Measurements from ENCODE around the gene RNF34. TPM values are rescaled to one million over a fixed set of nuclear protein-coding genes. Genes with fewer than 3 reads are reported as not detected.

Gene RNF34
- total RNA-seq, 4 donors from 2014 or later = 50.4 to 83.4 (median 72.9) TPM

GRCh38 chr12:121465921-121466793, 66.2 kb downstream of the RNF34 start:
- H3K27me3 ChIP-seq = no peaks in the 10 kb centered on the region
- TF ChIP-seq CTCF (IDR thresholded peaks at IDR 0.05) (no peak), POLR2A (IDR thresholded peaks at IDR 0.05) (no peak)
- peaks cover 0 to 27% (median 5%) of the 10 kb centered on the region in 4 donors for H3K4me1 ChIP-seq
- H3K9me3 ChIP-seq = no peaks in the 10 kb centered on the region
- H3K27ac ChIP-seq = peak overlapping the region; percentile 71 to 91 (median 81)
- H3K4me3 ChIP-seq = peak overlapping the region; percentile 67 to 91 (median 82)
- H3K36me3 ChIP-seq = no peaks in the 10 kb centered on the region
- DNase-seq = peak; percentile 45 to 65 (median 63)

GRCh38 chr12:121466794-121467637, 67.1 kb downstream of the RNF34 start:
- peak; percentile 88 to 96 (median 94) for DNase-seq
- Histone ChIP-seq H3K4me1 (peaks cover 0 to 27% (median 5%) of the 10 kb centered on the region in 4 donors), H3K36me3 (no peaks in the 10 kb centered on the region), H3K4me3 (peak overlapping the region; percentile 67 to 91 (median 82)), H3K27ac (peak overlapping the region; percentile 86 to 92 (median 91)), H3K27me3 (no peaks in the 10 kb centered on the region), H3K9me3 (no peaks in the 10 kb centered on the region)
- TF ChIP-seq CTCF (IDR thresholded peaks at IDR 0.05) (no peak), POLR2A (IDR thresholded peaks at IDR 0.05) (peak; percentile 18 to 66)

GRCh38 chr12:121467638-121468498, 68.0 kb downstream of the RNF34 start:
- peak overlapping the region; percentile 39 to 91 (median 70) for H3K27ac ChIP-seq
- TF ChIP-seq POLR2A (IDR thresholded peaks at IDR 0.05) = no peak
- TF ChIP-seq CTCF (IDR thresholded peaks at IDR 0.05) = no peak
- no peak for DNase-seq
- no peaks in the 10 kb centered on the region for H3K9me3 ChIP-seq
- H3K4me3 ChIP-seq = peak overlapping the region; percentile 45 to 91 (median 80)
- H3K27me3 ChIP-seq = no peaks in the 10 kb centered on the region
- H3K36me3 ChIP-seq = no peaks in the 10 kb centered on the region
- H3K4me1 ChIP-seq = peaks cover 0 to 27% (median 5%) of the 10 kb centered on the region in 4 donors

GRCh38 chr12:121468499-121468801, 68.5 kb downstream of the RNF34 start:
- no peaks in the 10 kb centered on the region for H3K27me3 ChIP-seq
- H3K9me3 ChIP-seq = no peaks in the 10 kb centered on the region
- H3K4me3 ChIP-seq = no peak overlapping the region
- H3K36me3 ChIP-seq = no peaks in the 10 kb centered on the region
- H3K4me1 ChIP-seq = peaks cover 0 to 27% (median 5%) of the 10 kb centered on the region in 4 donors
- TF ChIP-seq CTCF (IDR thresholded peaks at IDR 0.05) (no peak), POLR2A (IDR thresholded peaks at IDR 0.05) (no peak)
- H3K27ac ChIP-seq = peak overlapping the region in 2 of 4 donors; percentile 50 to 91
- no peak for DNase-seq

GRCh38 chr12:121470751-121471150, 70.8 kb downstream of the RNF34 start:
- Histone ChIP-seq H3K27me3 (no peaks in the 10 kb centered on the region), H3K4me3 (no peak overlapping the region), H3K27ac (no peak overlapping the region), H3K4me1 (peaks cover 0 to 14% (median under 1%) of the 10 kb centered on the region in 4 donors), H3K36me3 (no peaks in the 10 kb centered on the region), H3K9me3 (no peaks in the 10 kb centered on the region)
- TF ChIP-seq POLR2A (IDR thresholded peaks at IDR 0.05) (no peak), CTCF (IDR thresholded peaks at IDR 0.05) (no peak)
- no peak for DNase-seq

All from Peyer's patch (tissue), 4 donors.